ENCODE results near the gene NRIP2.

DNA sequence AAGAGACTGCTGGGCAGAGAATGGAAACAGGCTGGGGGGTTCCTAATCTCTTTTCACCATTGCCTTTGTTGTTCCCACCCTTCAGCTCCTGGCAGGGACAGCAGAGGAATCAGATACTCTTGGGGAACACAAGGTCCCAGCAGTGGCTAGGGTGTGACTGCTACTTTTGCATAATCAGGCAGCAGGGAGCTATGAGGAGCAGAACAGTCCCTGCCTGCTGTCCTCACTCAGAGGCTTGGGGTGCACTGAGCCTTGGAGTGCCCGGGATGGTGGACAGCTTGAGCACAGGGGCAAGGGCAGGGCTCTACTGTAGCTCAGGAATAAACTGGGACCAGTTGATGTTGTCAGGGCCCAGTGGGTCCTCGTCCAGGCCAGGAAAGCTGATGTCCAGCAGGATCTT lies 23.5 kb upstream of the NRIP2 start:
- TF ChIP-seq, protein P1, sequence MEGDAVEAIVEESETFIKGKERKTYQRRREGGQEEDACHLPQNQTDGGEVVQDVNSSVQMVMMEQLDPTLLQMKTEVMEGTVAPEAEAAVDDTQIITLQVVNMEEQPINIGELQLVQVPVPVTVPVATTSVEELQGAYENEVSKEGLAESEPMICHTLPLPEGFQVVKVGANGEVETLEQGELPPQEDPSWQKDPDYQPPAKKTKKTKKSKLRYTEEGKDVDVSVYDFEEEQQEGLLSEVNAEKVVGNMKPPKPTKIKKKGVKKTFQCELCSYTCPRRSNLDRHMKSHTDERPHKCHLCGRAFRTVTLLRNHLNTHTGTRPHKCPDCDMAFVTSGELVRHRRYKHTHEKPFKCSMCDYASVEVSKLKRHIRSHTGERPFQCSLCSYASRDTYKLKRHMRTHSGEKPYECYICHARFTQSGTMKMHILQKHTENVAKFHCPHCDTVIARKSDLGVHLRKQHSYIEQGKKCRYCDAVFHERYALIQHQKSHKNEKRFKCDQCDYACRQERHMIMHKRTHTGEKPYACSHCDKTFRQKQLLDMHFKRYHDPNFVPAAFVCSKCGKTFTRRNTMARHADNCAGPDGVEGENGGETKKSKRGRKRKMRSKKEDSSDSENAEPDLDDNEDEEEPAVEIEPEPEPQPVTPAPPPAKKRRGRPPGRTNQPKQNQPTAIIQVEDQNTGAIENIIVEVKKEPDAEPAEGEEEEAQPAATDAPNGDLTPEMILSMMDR (IDR thresholded peaks at IDR 0.05; ENCODE audit: low read depth, low read length, poor library complexity, severe bottlenecking) = no peak
- no peak for TF ChIP-seq EZH2phosphoT487 (IDR thresholded peaks at IDR 0.05; ENCODE audit: borderline replicate concordance, low read length)
